ENCODE measurements around the gene CALCOCO1. TPM values are rescaled to one million over a fixed set of nuclear protein-coding genes. Genes with fewer than 3 reads are reported as not detected.

The CALCOCO1 gene
- total and polyA plus RNA-seq, 10 of the 15 experiments (the other 5 are each of a cell fraction or from before 2014, with no cell fraction given) = 2.8 to 55.9 (median 13.7) TPM

- intact Hi-C loops (cut with micrococcal nuclease; ENCODE audit: unreplicated experiment) (loop anchor here (10.0 kb wide), 1 partner anchor 453 kb away; no protein-coding TSS in a partner anchor), in situ Hi-C loops (cut with MboI) (no loop called here)
- CTCF ChIA-PET = interaction anchor here (0.7 to 11.1 kb wide), 9 partner anchors 7 to 541 kb away, joined by 3 to 443 read pairs (median 4); no protein-coding TSS in a partner anchor
- 4% methylated on average over 60 of the region's 76 CpGs for WGBS (ENCODE audit: insufficient coverage, insufficient replicate concordance, low lambda C conversion rate, missing lambda C conversion rate)
- POLR2A ChIA-PET = interaction anchor here (0.6 to 1.9 kb wide), 7 partner anchors 8 to 266 kb away, joined by 3 to 7 read pairs (median 4); partner anchors contain the start of gene TARBP2
- Histone ChIP-seq H3K4me2 (ENCODE audit: control insufficient read depth, insufficient read depth) (peak within 1 kb of the TSS; percentile 89), H3K9me3 (replicated peaks; ENCODE audit: control insufficient read depth, insufficient read depth, low read length) (no peaks in the 10 kb centered on the region), H3K4me1 (ENCODE audit: control insufficient read depth, insufficient read depth, low read length) (peaks cover 56% of the 10 kb centered on the region), H4K20me1 (ENCODE audit: control insufficient read depth, insufficient read depth) (no peaks in the 10 kb centered on the region), H3K9ac (ENCODE audit: control insufficient read depth, insufficient read depth, low read length) (peak within 1 kb of the TSS; percentile 56), H3K36me3 (ENCODE audit: control insufficient read depth in 2 of 2, insufficient read depth in 2 of 2, low read length in 1 of 2) (no peaks in the 10 kb centered on the region), H3K27me3 (replicated peaks in 1 of 2; ENCODE audit: control insufficient read depth in 2 of 2, insufficient read depth in 2 of 2, low read length in 1 of 2) (no peaks in the 10 kb centered on the region), H3K27ac (ENCODE audit: control insufficient read depth, insufficient read depth) (peak within 1 kb of the TSS; percentile 47), H3K4me3 (peak within 1 kb of the TSS; percentile 68; the same call in 1 of the 2 replicates), H2AFZ (ENCODE audit: control insufficient read depth, low read depth, low read length) (peak within 1 kb of the TSS; percentile 78), H3K79me2 (ENCODE audit: control insufficient read depth, insufficient read depth, low read length) (no peaks in the 10 kb centered on the region)
- ATAC-seq = peak; percentile 66
- no peak for DNase-seq (ENCODE audit: low read depth, low spot score)
- RAD21 ChIA-PET (ENCODE audit: unreplicated experiment) = interaction anchor here (0.7 to 2.0 kb wide), 6 partner anchors 9 to 673 kb away, joined by 3 to 7 read pairs (median 3); partner anchors contain the start of gene SPRYD3
- no TSS peak for BruUV-seq (replicated peaks)
- SMC1A ChIA-PET (ENCODE audit: uncharacterized antibody, unreplicated experiment) = interaction anchor here (0.9 to 2.4 kb wide), 5 partner anchors 8 to 440 kb away, joined by 3 to 11 read pairs (median 3); no protein-coding TSS in a partner anchor
- no peak for FAIRE-seq
- TF ChIP-seq EZH2 (IDR thresholded peaks at IDR 0.05; ENCODE audit: borderline replicate concordance, control insufficient read depth, low read depth, low read length) = no peak
- TF ChIP-seq ETV6 (conservative IDR thresholded peaks at IDR 0.05 in 1 of 2, IDR thresholded peaks at IDR 0.05 in 1 of 2; ENCODE audit: borderline replicate concordance in 1 of 2, low read depth in 1 of 2) = 0 out of 4 replicates have a peak, but pooled peaks of 1 of the 2 experiments have one; percentile 16
- no peak for TF ChIP-seq JUNB (IDR thresholded peaks at IDR 0.05)
- TF ChIP-seq ZBED1 (IDR thresholded peaks at IDR 0.05; ENCODE audit: borderline replicate concordance) = no peak; the same call in 1 of the 2 replicates
- TF ChIP-seq LARP7 (IDR thresholded peaks at IDR 0.05) = peak; percentile 67
- peak; percentile 60; the same call in 1 of the 2 replicates for TF ChIP-seq ZNF24 (IDR thresholded peaks at IDR 0.05)
- TF ChIP-seq IKZF2 (IDR thresholded peaks at IDR 0.05) = peak; percentile 6 to 38; a peak in 2 of 4 replicates
- no peak for TF ChIP-seq TCF7 (IDR thresholded peaks at IDR 0.05; ENCODE audit: borderline replicate concordance)
- no peak for TF ChIP-seq GABPA (IDR thresholded peaks at IDR 0.05; ENCODE audit: low read depth)
- no peak for TF ChIP-seq NFYA (IDR thresholded peaks at IDR 0.05; ENCODE audit: borderline replicate concordance, low read depth, low read length)
- no peak for TF ChIP-seq SP1 (IDR thresholded peaks at IDR 0.05; ENCODE audit: low read depth, low read length)
- no peak for TF ChIP-seq WRNIP1 (IDR thresholded peaks at IDR 0.05; ENCODE audit: borderline replicate concordance, low read depth, low read length)
- peak; percentile 81 for TF ChIP-seq NBN (IDR thresholded peaks at IDR 0.05)
- peak in 1 of 2 experiments; percentile 58; a peak in 2 of 4 replicates for TF ChIP-seq BHLHE40 (IDR thresholded peaks at IDR 0.05; ENCODE audit: borderline replicate concordance in 1 of 2, low read depth in 2 of 2, low read length in 1 of 2)
- no peak for TF ChIP-seq CTCF (IDR thresholded peaks at IDR 0.05 in 2 of 3, conservative IDR thresholded peaks at IDR 0.05 in 1 of 3; ENCODE audit: control insufficient read depth in 2 of 3, extremely low read depth in 1 of 3, insufficient read depth in 1 of 3, low read depth in 3 of 3, low read length in 3 of 3)
- TF ChIP-seq NR2F1 (conservative IDR thresholded peaks at IDR 0.05) = peak; percentile 70
- no peak for TF ChIP-seq RUNX3 (IDR thresholded peaks at IDR 0.05; ENCODE audit: low read length)
- no peak for TF ChIP-seq RAD21 (IDR thresholded peaks at IDR 0.05; ENCODE audit: insufficient read depth, low read depth, low read length)
- no peak for TF ChIP-seq HDAC6 (IDR thresholded peaks at IDR 0.05; ENCODE audit: unreplicated experiment)
- TF ChIP-seq ZNF274 (IDR thresholded peaks at IDR 0.05; ENCODE audit: insufficient read depth, insufficient read length) = no peak
- TF ChIP-seq RB1 (IDR thresholded peaks at IDR 0.05; ENCODE audit: borderline replicate concordance) = peak; percentile 78; the same call in 1 of the 2 replicates
These were observed 24.3 kb upstream of the CALCOCO1 start, which contains the start of gene CISTR for GRCh38 chr12:53751336-53752191. TSS of gene CISTR (minus strand) at chr12:53751979.

Data from GM12878 (cell line).